Glutamatergic neuron (in vitro differentiated cells): ENCODE measurements around the gene KREMEN2. TPM values are rescaled to one million over a fixed set of nuclear protein-coding genes. Genes with fewer than 3 reads are reported as not detected.
"Not testable (repeated sequence)": the region's sequence is repeated elsewhere in the genome, so short reads cannot be mapped to it uniquely, and the experiment has no call there.

Source experiments
- DNase-seq: peaks from one replicate; pipeline ENCODE4 v3.0.0; 2022
- H3K27ac Mint-ChIP-seq: one replicate; pipeline ENCODE4 v1.8.0; 2020; ENCODE audit warnings: mild to moderate bottlenecking, mixed read lengths, inconsistent platforms; ENCODE audit not compliant: unreplicated experiment
- H3K27me3 Mint-ChIP-seq: one replicate; pipeline ENCODE4 v1.8.0; 2020; ENCODE audit warnings: mild to moderate bottlenecking, moderate library complexity, mixed read lengths, inconsistent platforms; ENCODE audit not compliant: unreplicated experiment
- H3K36me3 Mint-ChIP-seq: one replicate; pipeline ENCODE4 v1.8.0; 2020; ENCODE audit warnings: mild to moderate bottlenecking, mixed read lengths, inconsistent platforms; ENCODE audit not compliant: unreplicated experiment
- H3K4me1 Mint-ChIP-seq: one replicate; pipeline ENCODE4 v1.8.0; 2020; ENCODE audit warnings: mild to moderate bottlenecking, low read depth, mixed read lengths, inconsistent platforms; ENCODE audit not compliant: unreplicated experiment
- H3K4me3 Mint-ChIP-seq: one replicate; pipeline ENCODE4 v1.8.0; 2020; ENCODE audit warnings: mild to moderate bottlenecking, mixed read lengths, inconsistent platforms; ENCODE audit not compliant: unreplicated experiment
- H3K9me3 Mint-ChIP-seq: one replicate; pipeline ENCODE4 v1.8.0; 2020; ENCODE audit warnings: mild to moderate bottlenecking, moderate library complexity, mixed read lengths, inconsistent platforms; ENCODE audit not compliant: unreplicated experiment
- total RNA-seq: library from RNA; stranded (reverse); fragmentation: NEBNext Ultra II Directional; extraction: Animal tissue kit (Norgen Biotek cat#: 25700); gene quantifications from one replicate; pipeline ENCODE4 v1.2.1, GENCODE V29; 2021; ENCODE audit not compliant: unreplicated experiment
- TF ChIP-seq, protein P1 (sequence below): fragments of 200-600 bp; sonication (generic); IDR thresholded peaks from one replicate; pipeline ENCODE4 v1.5.0; 2021; ENCODE audit not compliant: partially characterized antibody, unreplicated experiment

Gene KREMEN2
- total RNA-seq, 1 donor from 2014 or later: 12.8 TPM

- no peaks in the 10 kb centered on the region for H3K27me3 Mint-ChIP-seq
- peaks cover 7% of the 10 kb centered on the region for H3K9me3 Mint-ChIP-seq
- H3K36me3 Mint-ChIP-seq: peaks cover 5% of the 10 kb centered on the region
- DNase-seq: no peak
- no peak overlapping the region for H3K27ac Mint-ChIP-seq
- H3K4me3 Mint-ChIP-seq: no peak overlapping the region
- TF ChIP-seq, protein P1, sequence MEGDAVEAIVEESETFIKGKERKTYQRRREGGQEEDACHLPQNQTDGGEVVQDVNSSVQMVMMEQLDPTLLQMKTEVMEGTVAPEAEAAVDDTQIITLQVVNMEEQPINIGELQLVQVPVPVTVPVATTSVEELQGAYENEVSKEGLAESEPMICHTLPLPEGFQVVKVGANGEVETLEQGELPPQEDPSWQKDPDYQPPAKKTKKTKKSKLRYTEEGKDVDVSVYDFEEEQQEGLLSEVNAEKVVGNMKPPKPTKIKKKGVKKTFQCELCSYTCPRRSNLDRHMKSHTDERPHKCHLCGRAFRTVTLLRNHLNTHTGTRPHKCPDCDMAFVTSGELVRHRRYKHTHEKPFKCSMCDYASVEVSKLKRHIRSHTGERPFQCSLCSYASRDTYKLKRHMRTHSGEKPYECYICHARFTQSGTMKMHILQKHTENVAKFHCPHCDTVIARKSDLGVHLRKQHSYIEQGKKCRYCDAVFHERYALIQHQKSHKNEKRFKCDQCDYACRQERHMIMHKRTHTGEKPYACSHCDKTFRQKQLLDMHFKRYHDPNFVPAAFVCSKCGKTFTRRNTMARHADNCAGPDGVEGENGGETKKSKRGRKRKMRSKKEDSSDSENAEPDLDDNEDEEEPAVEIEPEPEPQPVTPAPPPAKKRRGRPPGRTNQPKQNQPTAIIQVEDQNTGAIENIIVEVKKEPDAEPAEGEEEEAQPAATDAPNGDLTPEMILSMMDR: no peak
- H3K4me1 Mint-ChIP-seq: peaks cover 3% of the 10 kb centered on the region
Measured at GRCh38 chr16:2928796-2929195, 35.3 kb upstream of the KREMEN2 start.

- H3K27ac Mint-ChIP-seq: no peak overlapping the region
- H3K9me3 Mint-ChIP-seq: peaks cover 7% of the 10 kb centered on the region
- no peak for DNase-seq
- H3K4me3 Mint-ChIP-seq: no peak overlapping the region
- H3K36me3 Mint-ChIP-seq: peaks cover 8% of the 10 kb centered on the region
- peaks cover 3% of the 10 kb centered on the region for H3K27me3 Mint-ChIP-seq
- H3K4me1 Mint-ChIP-seq: peaks cover 3% of the 10 kb centered on the region
- TF ChIP-seq, protein P1: no peak
Measured at GRCh38 chr16:2929693-2930092, 34.4 kb upstream of the KREMEN2 start.

GRCh38 chr16:2930236-2930635 is 33.8 kb upstream of the KREMEN2 start:
- no peak overlapping the region for H3K27ac Mint-ChIP-seq
- no peak for DNase-seq
- no peak overlapping the region for H3K4me3 Mint-ChIP-seq
- H3K9me3 Mint-ChIP-seq: peaks cover 7% of the 10 kb centered on the region
- TF ChIP-seq, protein P1: no peak
- H3K4me1 Mint-ChIP-seq: peaks cover 3% of the 10 kb centered on the region
- peaks cover 3% of the 10 kb centered on the region for H3K27me3 Mint-ChIP-seq
- peaks cover 9% of the 10 kb centered on the region for H3K36me3 Mint-ChIP-seq

DNA sequence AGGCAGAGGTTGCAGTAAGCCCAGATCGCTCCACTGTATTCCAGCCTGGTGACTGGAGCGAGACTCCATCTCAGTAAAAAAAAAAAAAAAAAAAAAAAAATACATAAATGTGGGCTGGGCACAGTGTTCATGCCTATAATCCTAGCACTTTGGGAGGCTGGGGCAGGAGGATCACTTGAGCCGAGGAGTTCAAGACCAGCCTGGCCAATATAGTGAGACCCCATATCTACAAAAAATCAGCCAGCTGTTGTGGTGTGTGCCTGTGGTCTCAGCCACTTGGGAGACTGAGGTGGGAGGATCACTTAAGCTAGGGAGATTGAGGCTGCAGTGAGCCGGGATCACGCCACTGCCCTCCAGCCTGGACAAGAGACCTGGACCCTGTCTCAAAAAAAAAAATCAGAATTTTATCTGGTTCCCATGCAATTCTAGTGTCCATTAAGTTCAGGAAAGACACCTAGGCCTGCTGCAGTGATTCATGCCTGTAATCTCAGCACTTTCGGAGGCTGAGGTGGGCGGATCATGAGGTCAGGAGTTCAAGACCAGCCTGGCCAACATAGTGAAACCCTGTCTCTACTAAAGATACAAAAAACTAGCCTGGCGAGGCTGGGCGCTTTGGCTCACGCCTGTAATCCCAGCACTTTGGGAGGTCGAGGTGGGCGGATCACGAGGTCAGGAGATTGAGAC is 32.7 kb upstream of the KREMEN2 start:
- not testable (repeated sequence) for H3K27me3 Mint-ChIP-seq, H3K9me3 Mint-ChIP-seq, DNase-seq, H3K27ac Mint-ChIP-seq, H3K4me1 Mint-ChIP-seq, H3K36me3 Mint-ChIP-seq, H3K4me3 Mint-ChIP-seq

DNA sequence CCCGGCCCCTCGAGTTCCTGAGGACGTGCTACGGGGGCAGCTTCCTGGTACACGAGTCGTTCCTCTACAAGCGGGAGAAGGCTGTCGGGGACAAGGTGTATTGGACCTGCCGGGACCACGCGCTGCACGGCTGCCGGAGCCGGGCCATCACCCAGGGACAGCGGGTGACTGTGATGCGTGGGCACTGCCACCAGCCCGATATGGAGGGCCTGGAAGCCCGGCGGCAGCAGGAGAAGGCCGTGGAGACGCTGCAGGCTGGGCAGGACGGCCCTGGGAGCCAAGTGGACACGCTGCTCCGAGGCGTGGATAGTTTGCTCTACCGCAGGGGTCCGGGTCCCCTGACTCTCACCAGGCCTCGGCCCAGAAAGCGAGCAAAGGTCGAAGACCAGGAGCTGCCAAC is 30.9 kb upstream of the KREMEN2 start:
- DNase-seq: no peak
- Mint-ChIP-seq H3K4me1 (peaks cover 4% of the 10 kb centered on the region), H3K27ac (no peak overlapping the region), H3K4me3 (no peak overlapping the region), H3K27me3 (peaks cover 3% of the 10 kb centered on the region), H3K36me3 (peaks cover 4% of the 10 kb centered on the region), H3K9me3 (peaks cover 9% of the 10 kb centered on the region)
- TF ChIP-seq, protein P1: no peak
